Measurements from ENCODE around the gene CHST8. TPM values are rescaled to one million over a fixed set of nuclear protein-coding genes. Genes with fewer than 3 reads are reported as not detected.

CHST8 gene
- total RNA-seq, 2 experiments from 2014 or later = not detected

- H3K27me3 Mint-ChIP-seq = peaks cover 23% of the 10 kb centered on the region
- POLR2A ChIA-PET = no interaction called here
- intact Hi-C loops (cut with DNase I, micrococcal nuclease) = no loop called here
- H3K4me3 Mint-ChIP-seq = no peak overlapping the region
- H3K36me3 Mint-ChIP-seq (ENCODE audit: low read depth) = no peaks in the 10 kb centered on the region
- DNase-seq (no peak), ATAC-seq (no peak)
- no peak overlapping the region for H3K27ac Mint-ChIP-seq
- peaks cover 7% of the 10 kb centered on the region for H3K9me3 Mint-ChIP-seq (ENCODE audit: low read depth)
- CTCF ChIA-PET = no interaction called here
- no peaks in the 10 kb centered on the region for H3K4me1 Mint-ChIP-seq
Observed at GRCh38 chr19:33718651-33719254, 97.0 kb downstream of the CHST8 start.

- no peak for DNase-seq
- Mint-ChIP-seq H3K27ac (no peak overlapping the region), H3K9me3 (ENCODE audit: low read depth) (peaks cover 7% of the 10 kb centered on the region), H3K27me3 (peaks cover 23% of the 10 kb centered on the region), H3K36me3 (ENCODE audit: low read depth) (no peaks in the 10 kb centered on the region), H3K4me3 (no peak overlapping the region), H3K4me1 (no peaks in the 10 kb centered on the region)
- ChIA-PET CTCF (no interaction called here), POLR2A (no interaction called here)
- ATAC-seq = no peak
- intact Hi-C loops (cut with DNase I, micrococcal nuclease) = loop anchor here in 1 of 2 experiments (2.0 kb wide), 1 partner anchor 51 kb away; no protein-coding TSS in a partner anchor
Observed at GRCh38 chr19:33719366-33720154, 97.8 kb downstream of the CHST8 start.

GRCh38 chr19:33720155-33720493 is 98.4 kb downstream of the CHST8 start:
- intact Hi-C loops (cut with DNase I, micrococcal nuclease) = loop anchor here in 1 of 2 experiments (2.0 kb wide), 1 partner anchor 51 kb away; no protein-coding TSS in a partner anchor
- no peak for DNase-seq
- H3K4me1 Mint-ChIP-seq = no peaks in the 10 kb centered on the region
- peaks cover 23% of the 10 kb centered on the region for H3K27me3 Mint-ChIP-seq
- ATAC-seq = no peak
- peaks cover 1% of the 10 kb centered on the region for H3K9me3 Mint-ChIP-seq (ENCODE audit: low read depth)
- CTCF ChIA-PET = no interaction called here
- no peak overlapping the region for H3K27ac Mint-ChIP-seq
- no peaks in the 10 kb centered on the region for H3K36me3 Mint-ChIP-seq (ENCODE audit: low read depth)
- POLR2A ChIA-PET = no interaction called here
- no peak overlapping the region for H3K4me3 Mint-ChIP-seq

GRCh38 chr19:33720691-33721682 is 99.2 kb downstream of the CHST8 start:
- DNase-seq (peak; percentile 10), ATAC-seq (no peak)
- Mint-ChIP-seq H3K27me3 (peaks cover 23% of the 10 kb centered on the region), H3K36me3 (ENCODE audit: low read depth) (no peaks in the 10 kb centered on the region), H3K27ac (no peak overlapping the region), H3K9me3 (ENCODE audit: low read depth) (no peaks in the 10 kb centered on the region), H3K4me3 (no peak overlapping the region), H3K4me1 (no peaks in the 10 kb centered on the region)
- POLR2A ChIA-PET = no interaction called here
- CTCF ChIA-PET = no interaction called here
- intact Hi-C loops (cut with DNase I, micrococcal nuclease) = loop anchor here in 1 of 2 experiments (2.0 kb wide), 1 partner anchor 50 kb away; no protein-coding TSS in a partner anchor

- intact Hi-C loops (cut with DNase I, micrococcal nuclease) = loop anchor here in 1 of 2 experiments (2.0 kb wide), 1 partner anchor 49 kb away; no protein-coding TSS in a partner anchor
- CTCF ChIA-PET = interaction anchor here (0.6 kb wide), 1 partner anchor 176 kb away, joined by 3 read pairs; no protein-coding TSS in a partner anchor
- ATAC-seq = no peak
Observed at GRCh38 chr19:33721735-33722297, 100.1 kb downstream of the CHST8 start.

GRCh38 chr19:33722456-33723239 is 100.9 kb downstream of the CHST8 start:
- ChIA-PET POLR2A (no interaction called here), CTCF (interaction anchor here (0.6 kb wide), 2 partner anchors 145 to 177 kb away, joined by 3 to 4 read pairs; no protein-coding TSS in a partner anchor)
- Mint-ChIP-seq H3K27me3 (peaks cover 23% of the 10 kb centered on the region), H3K27ac (no peak overlapping the region), H3K4me3 (no peak overlapping the region), H3K4me1 (no peaks in the 10 kb centered on the region), H3K9me3 (ENCODE audit: low read depth) (no peaks in the 10 kb centered on the region), H3K36me3 (ENCODE audit: low read depth) (no peaks in the 10 kb centered on the region)
- intact Hi-C loops (cut with DNase I, micrococcal nuclease) = no loop called here
- DNase-seq = no peak
- ATAC-seq = no peak

More at GRCh38 chr19:33721735-33722297, 100.1 kb downstream of the CHST8 start:
- H3K36me3 Mint-ChIP-seq (ENCODE audit: low read depth) = no peaks in the 10 kb centered on the region
- H3K9me3 Mint-ChIP-seq (ENCODE audit: low read depth) = no peaks in the 10 kb centered on the region
- no peak overlapping the region for H3K27ac Mint-ChIP-seq
- H3K4me3 Mint-ChIP-seq = no peak overlapping the region
- POLR2A ChIA-PET = no interaction called here
- H3K27me3 Mint-ChIP-seq = peaks cover 23% of the 10 kb centered on the region
- H3K4me1 Mint-ChIP-seq = no peaks in the 10 kb centered on the region
- no peak for DNase-seq

- no peak for ATAC-seq
- H3K9me3 Mint-ChIP-seq (ENCODE audit: low read depth) = no peaks in the 10 kb centered on the region
- H3K27me3 Mint-ChIP-seq = peaks cover 24% of the 10 kb centered on the region
- H3K4me1 Mint-ChIP-seq = no peaks in the 10 kb centered on the region
- H3K27ac Mint-ChIP-seq = no peak overlapping the region
- CTCF ChIA-PET = no interaction called here
- intact Hi-C loops (cut with DNase I, micrococcal nuclease) = no loop called here
- H3K36me3 Mint-ChIP-seq (ENCODE audit: low read depth) = no peaks in the 10 kb centered on the region
- POLR2A ChIA-PET = no interaction called here
- DNase-seq = no peak
- H3K4me3 Mint-ChIP-seq = no peak overlapping the region
Observed at GRCh38 chr19:33723512-33723911, 101.8 kb downstream of the CHST8 start.

GRCh38 chr19:33724021-33724720 is 102.4 kb downstream of the CHST8 start:
- Mint-ChIP-seq H3K4me1 (no peaks in the 10 kb centered on the region), H3K9me3 (ENCODE audit: low read depth) (no peaks in the 10 kb centered on the region), H3K4me3 (no peak overlapping the region), H3K36me3 (ENCODE audit: low read depth) (no peaks in the 10 kb centered on the region), H3K27me3 (peaks cover 22% of the 10 kb centered on the region), H3K27ac (no peak overlapping the region)
- intact Hi-C loops (cut with DNase I, micrococcal nuclease) = no loop called here
- no peak for ATAC-seq
- POLR2A ChIA-PET = no interaction called here
- CTCF ChIA-PET = no interaction called here
- no peak for DNase-seq

GRCh38 chr19:33724721-33725060 is 102.9 kb downstream of the CHST8 start:
- H3K4me1 Mint-ChIP-seq = no peaks in the 10 kb centered on the region
- CTCF ChIA-PET = no interaction called here
- no peaks in the 10 kb centered on the region for H3K9me3 Mint-ChIP-seq (ENCODE audit: low read depth)
- no peak for DNase-seq
- no peak for ATAC-seq
- H3K36me3 Mint-ChIP-seq (ENCODE audit: low read depth) = no peaks in the 10 kb centered on the region
- POLR2A ChIA-PET = no interaction called here
- peaks cover 19% of the 10 kb centered on the region for H3K27me3 Mint-ChIP-seq
- intact Hi-C loops (cut with DNase I, micrococcal nuclease) = no loop called here
- H3K4me3 Mint-ChIP-seq = no peak overlapping the region
- no peak overlapping the region for H3K27ac Mint-ChIP-seq

- POLR2A ChIA-PET = no interaction called here
- no peak for DNase-seq
- Mint-ChIP-seq H3K4me3 (no peak overlapping the region), H3K36me3 (ENCODE audit: low read depth) (no peaks in the 10 kb centered on the region), H3K9me3 (ENCODE audit: low read depth) (no peaks in the 10 kb centered on the region), H3K27me3 (peaks cover 15% of the 10 kb centered on the region), H3K27ac (no peak overlapping the region), H3K4me1 (no peaks in the 10 kb centered on the region)
- CTCF ChIA-PET = no interaction called here
- intact Hi-C loops (cut with DNase I, micrococcal nuclease) = no loop called here
- ATAC-seq = no peak
Observed at GRCh38 chr19:33725567-33725966, 103.8 kb downstream of the CHST8 start.

Data from activated CD4-positive, alpha-beta T cell treated with anti-CD3 and anti-CD28 coated beads for 36 hours (primary cell).